ENCODE results near the gene DYSF. TPM values are rescaled to one million over a fixed set of nuclear protein-coding genes. Genes with fewer than 3 reads are reported as not detected.

The DYSF gene
- total RNA-seq, 1 donor from 2014 or later = 0.13 TPM

DNA sequence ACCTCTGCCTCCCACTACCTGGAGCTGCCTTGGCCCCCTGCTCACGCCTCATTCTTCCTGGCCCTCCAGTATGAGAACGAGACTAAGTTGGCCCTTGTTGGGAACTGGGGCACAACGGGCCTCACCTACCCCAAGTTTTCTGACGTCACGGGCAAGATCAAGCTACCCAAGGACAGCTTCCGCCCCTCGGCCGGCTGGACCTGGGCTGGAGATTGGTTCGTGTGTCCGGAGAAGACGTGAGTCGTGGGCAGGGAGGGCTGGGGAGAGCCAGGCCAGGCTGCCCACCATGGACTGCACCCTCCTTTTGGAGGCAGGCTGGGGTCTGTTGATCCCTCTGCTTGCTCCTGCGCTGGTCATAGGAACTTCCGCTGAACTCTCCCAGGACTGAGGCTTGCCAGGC is 114.7 kb downstream of the DYSF start:
- intact Hi-C loops (cut with micrococcal nuclease) = no loop called here
- H3K36me3 Mint-ChIP-seq (ENCODE audit: low read depth) = no peaks in the 10 kb centered on the region
- POLR2A ChIA-PET = no interaction called here
- TF ChIP-seq, protein P1, sequence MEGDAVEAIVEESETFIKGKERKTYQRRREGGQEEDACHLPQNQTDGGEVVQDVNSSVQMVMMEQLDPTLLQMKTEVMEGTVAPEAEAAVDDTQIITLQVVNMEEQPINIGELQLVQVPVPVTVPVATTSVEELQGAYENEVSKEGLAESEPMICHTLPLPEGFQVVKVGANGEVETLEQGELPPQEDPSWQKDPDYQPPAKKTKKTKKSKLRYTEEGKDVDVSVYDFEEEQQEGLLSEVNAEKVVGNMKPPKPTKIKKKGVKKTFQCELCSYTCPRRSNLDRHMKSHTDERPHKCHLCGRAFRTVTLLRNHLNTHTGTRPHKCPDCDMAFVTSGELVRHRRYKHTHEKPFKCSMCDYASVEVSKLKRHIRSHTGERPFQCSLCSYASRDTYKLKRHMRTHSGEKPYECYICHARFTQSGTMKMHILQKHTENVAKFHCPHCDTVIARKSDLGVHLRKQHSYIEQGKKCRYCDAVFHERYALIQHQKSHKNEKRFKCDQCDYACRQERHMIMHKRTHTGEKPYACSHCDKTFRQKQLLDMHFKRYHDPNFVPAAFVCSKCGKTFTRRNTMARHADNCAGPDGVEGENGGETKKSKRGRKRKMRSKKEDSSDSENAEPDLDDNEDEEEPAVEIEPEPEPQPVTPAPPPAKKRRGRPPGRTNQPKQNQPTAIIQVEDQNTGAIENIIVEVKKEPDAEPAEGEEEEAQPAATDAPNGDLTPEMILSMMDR (IDR thresholded peaks at IDR 0.05) = no peak
- H3K27ac Mint-ChIP-seq = no peak overlapping the region
- H3K27me3 Mint-ChIP-seq = no peaks in the 10 kb centered on the region
- H3K9me3 Mint-ChIP-seq = no peaks in the 10 kb centered on the region
- CTCF ChIA-PET = no interaction called here
- no peak overlapping the region for H3K4me3 Mint-ChIP-seq
- ATAC-seq (ENCODE audit: low read depth) (no peak), DNase-seq (no peak)
- no peaks in the 10 kb centered on the region for H3K4me1 Mint-ChIP-seq

DNA sequence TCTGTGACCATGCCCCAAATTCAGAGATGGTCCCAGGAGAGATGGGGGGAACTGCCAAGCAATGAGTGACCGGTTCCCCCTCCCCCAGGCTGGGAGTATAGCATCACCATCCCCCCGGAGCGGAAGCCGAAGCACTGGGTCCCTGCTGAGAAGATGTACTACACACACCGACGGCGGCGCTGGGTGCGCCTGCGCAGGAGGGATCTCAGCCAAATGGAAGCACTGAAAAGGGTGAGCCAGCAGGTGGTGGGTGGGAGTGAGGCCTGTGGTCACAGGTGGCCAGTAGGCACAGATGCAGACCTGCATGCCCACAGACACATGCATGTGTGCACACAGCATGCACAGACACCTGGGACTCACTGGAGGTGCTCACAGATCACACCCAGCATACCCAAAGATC is 117.2 kb downstream of the DYSF start:
- DNase-seq = no peak
- H3K36me3 Mint-ChIP-seq (ENCODE audit: low read depth) = no peaks in the 10 kb centered on the region
- H3K27ac Mint-ChIP-seq = no peak overlapping the region
- no peaks in the 10 kb centered on the region for H3K9me3 Mint-ChIP-seq
- no peaks in the 10 kb centered on the region for H3K4me1 Mint-ChIP-seq
- H3K4me3 Mint-ChIP-seq = no peak overlapping the region
- H3K27me3 Mint-ChIP-seq = no peaks in the 10 kb centered on the region
- ATAC-seq (ENCODE audit: low read depth) = no peak
- intact Hi-C loops (cut with micrococcal nuclease) = no loop called here
- ChIA-PET CTCF (no interaction called here), POLR2A (no interaction called here)
- TF ChIP-seq, protein P1 (IDR thresholded peaks at IDR 0.05) = no peak

DNA sequence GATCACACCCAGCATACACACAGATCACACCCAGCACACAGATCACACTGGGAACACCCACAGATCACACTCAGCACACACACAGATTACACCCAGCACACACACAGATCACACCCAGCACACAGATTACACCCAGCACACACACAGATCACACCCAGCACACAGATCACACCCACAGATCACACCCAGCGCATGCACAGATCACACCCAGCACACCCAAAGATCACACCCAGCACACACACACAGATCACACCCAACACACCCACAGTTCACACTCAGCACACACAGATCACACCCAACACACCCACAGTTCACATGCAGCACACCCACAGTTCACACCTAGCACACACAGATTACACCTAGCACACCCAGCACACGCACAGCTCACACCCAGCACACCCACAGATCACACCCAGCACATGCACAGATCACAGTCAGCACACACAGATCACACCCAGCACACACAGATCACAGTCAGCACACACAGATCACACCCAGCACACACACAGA is 117.6 kb downstream of the DYSF start:
- Mint-ChIP-seq H3K27me3 (no peaks in the 10 kb centered on the region), H3K9me3 (no peaks in the 10 kb centered on the region), H3K27ac (no peak overlapping the region), H3K4me3 (no peak overlapping the region), H3K4me1 (no peaks in the 10 kb centered on the region), H3K36me3 (ENCODE audit: low read depth) (no peaks in the 10 kb centered on the region)
- TF ChIP-seq, protein P1 (IDR thresholded peaks at IDR 0.05) = no peak
- CTCF ChIA-PET = no interaction called here
- DNase-seq (no peak), ATAC-seq (ENCODE audit: low read depth) (no peak)
- intact Hi-C loops (cut with micrococcal nuclease) = no loop called here
- POLR2A ChIA-PET = no interaction called here

DNA sequence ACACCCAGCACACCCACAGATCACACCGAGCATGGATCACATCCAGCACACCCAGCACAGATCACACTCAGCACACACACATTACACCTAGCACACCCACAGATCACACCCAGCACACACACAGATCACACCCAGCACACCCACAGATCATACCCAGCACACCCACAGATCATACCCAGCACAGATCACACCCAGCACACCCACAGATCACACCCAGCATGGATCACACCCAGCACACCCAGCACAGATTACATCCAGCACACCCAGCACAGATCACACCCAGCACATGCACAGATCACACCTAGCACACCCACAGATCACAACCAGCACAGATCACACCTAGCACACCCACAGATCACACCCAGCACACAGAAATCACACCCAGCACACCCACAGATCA is 118.6 kb downstream of the DYSF start:
- CTCF ChIA-PET = no interaction called here

DNA sequence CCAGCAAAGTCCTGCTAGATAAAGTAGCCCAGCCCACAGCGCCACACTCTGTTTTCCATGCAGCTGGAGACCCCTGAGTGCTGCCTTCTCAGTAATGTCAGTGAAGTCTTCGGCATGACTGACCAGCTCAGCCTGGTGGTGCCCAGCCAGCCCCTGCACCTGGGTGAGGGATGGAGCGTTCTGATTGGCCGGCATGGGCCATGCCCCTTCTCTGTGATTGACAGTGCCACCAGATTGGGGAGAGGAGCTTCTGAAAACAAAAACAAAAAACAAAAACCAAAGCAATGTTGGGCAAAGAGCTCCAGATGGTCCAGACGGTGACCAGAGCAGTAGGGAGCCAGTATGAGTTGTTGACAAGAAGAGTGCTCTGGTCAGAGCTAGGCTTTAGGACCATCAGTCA is 122.6 kb downstream of the DYSF start:
- ATAC-seq (ENCODE audit: low read depth) (no peak), DNase-seq (no peak)
- Mint-ChIP-seq H3K4me1 (no peaks in the 10 kb centered on the region), H3K27me3 (no peaks in the 10 kb centered on the region), H3K36me3 (ENCODE audit: low read depth) (no peaks in the 10 kb centered on the region), H3K4me3 (no peak overlapping the region), H3K27ac (no peak overlapping the region), H3K9me3 (no peaks in the 10 kb centered on the region)
- CTCF ChIA-PET = no interaction called here
- intact Hi-C loops (cut with micrococcal nuclease) = no loop called here
- POLR2A ChIA-PET = no interaction called here
- TF ChIP-seq, protein P1 (IDR thresholded peaks at IDR 0.05) = no peak

More for the DNA sequence above, 118.6 kb downstream of the DYSF start:
- POLR2A ChIA-PET = no interaction called here
- Mint-ChIP-seq H3K4me1 (no peaks in the 10 kb centered on the region), H3K27me3 (no peaks in the 10 kb centered on the region), H3K9me3 (no peaks in the 10 kb centered on the region), H3K4me3 (no peak overlapping the region), H3K36me3 (ENCODE audit: low read depth) (no peaks in the 10 kb centered on the region), H3K27ac (no peak overlapping the region)
- ATAC-seq (ENCODE audit: low read depth) (no peak), DNase-seq (no peak)
- intact Hi-C loops (cut with micrococcal nuclease) = no loop called here
- TF ChIP-seq, protein P1 (IDR thresholded peaks at IDR 0.05) = no peak
